NB4 (cell line): ENCODE measurements around the gene BTNL8.
"Not testable (repeated sequence)": the region's sequence is repeated elsewhere in the genome, so short reads cannot be mapped to it uniquely, and the experiment has no call there.

Source experiments
- CTCF ChIP-seq: IDR thresholded peaks from one replicate; pipeline ENCODE4 v1.5.1; 2012; ENCODE audit warnings: low read depth, low read length
- POLR2A ChIP-seq: IDR thresholded peaks from 2 replicates; pipeline ENCODE4 v1.6.1; 2011; ENCODE audit warnings: mild to moderate bottlenecking; ENCODE audit not compliant: insufficient read length; ENCODE audit errors: extremely low read depth

- not testable (repeated sequence) for TF ChIP-seq CTCF, POLR2A
Observed at GRCh38 chr5:180885845-180886529, 13.0 kb upstream of the BTNL8 start.
